Panc1 (cell line): Measurements from ENCODE around the gene ZNF282. TPM values are rescaled to one million over a fixed set of nuclear protein-coding genes. Genes with fewer than 3 reads are reported as not detected.

Source experiments
- ATAC-seq: fragments of 200-7000 bp; cut with Tn5 transposase; 2 replicates; pipeline ENCODE4 v1.9.1; 2020; ENCODE audit warnings: mild to moderate bottlenecking, moderate library complexity
- BruUV-seq: library from RNA; stranded (reverse); fragments of 400-500 nt; replicated peaks from 2 replicates; lab custom pipeline; 2021; lab: Mats Ljungman, UMichigan
- CTCF ChIA-PET: fragments of 300-600 bp; sonication (Branson Sonifier 250); formaldehyde crosslinking; loops from one replicate; lab custom pipeline; 2022; ENCODE audit warnings: antibody characterized with exemption; lab: Charles Lee
- POLR2A ChIA-PET: fragments of 300-600 bp; sonication (Branson Sonifier 250); formaldehyde crosslinking; loops from one replicate; lab custom pipeline; 2022; ENCODE audit warnings: antibody characterized with exemption; lab: Charles Lee
- DNase-seq: peaks from one replicate; pipeline ENCODE4 v3.0.0-alpha.2; 2010; ENCODE audit warnings: low read depth, low spot score
- H3K27ac ChIP-seq: 2 replicates; pipeline ENCODE4 v1.5.1; 2011; ENCODE audit warnings: mild to moderate bottlenecking, low read length, inconsistent platforms
- H3K27me3 ChIP-seq: fragments of 200-500 bp; sonication (Bioruptor generic); 2 replicates; pipeline ENCODE4 v1.6.0; 2014; ENCODE audit warnings: low read length, inconsistent platforms; ENCODE audit not compliant: control insufficient read depth, insufficient read depth
- H3K36me3 ChIP-seq: fragments of 200-500 bp; sonication (Bioruptor generic); 2 replicates; pipeline ENCODE4 v1.5.1; 2014; ENCODE audit warnings: inconsistent platforms, mild to moderate bottlenecking, low read length, moderate library complexity; ENCODE audit not compliant: control insufficient read depth, insufficient read depth
- H3K4me1 ChIP-seq: 2 replicates; pipeline ENCODE4 v1.5.1; 2011; ENCODE audit warnings: inconsistent platforms, mild to moderate bottlenecking, low read length, moderate library complexity; ENCODE audit not compliant: control insufficient read depth, insufficient read depth
- H3K4me3 ChIP-seq, 2 experiments: 2 replicates each; pipeline ENCODE4 v1.5.1; 2011 to 2012; ENCODE audit warnings: low read depth in 2 of 2, low read length in 2 of 2, mild to moderate bottlenecking in 2 of 2, inconsistent platforms in 1 of 2, moderate library complexity in 1 of 2
- H3K9me3 ChIP-seq: fragments of 200-500 bp; sonication (Bioruptor generic); 2 replicates; pipeline ENCODE4 v1.5.1; 2014; ENCODE audit warnings: low read depth, mild to moderate bottlenecking, inconsistent platforms, low read length, moderate library complexity; ENCODE audit not compliant: control insufficient read depth, insufficient read depth
- CTCF ChIP-seq: fragments of 450-650 bp; IDR thresholded peaks from 2 replicates; pipeline ENCODE4 v1.5.1; 2017; ENCODE audit warnings: mild to moderate bottlenecking
- POLR2AphosphoS5 ChIP-seq: IDR thresholded peaks from 2 replicates; pipeline ENCODE4 v1.6.1; 2012; ENCODE audit warnings: mild to moderate bottlenecking, low read depth, low read length, moderate library complexity
- REST ChIP-seq, 2 experiments: IDR thresholded peaks; 2 replicates each; pipeline ENCODE4 v1.6.1; 2011 to 2012; ENCODE audit warnings: low read depth in 2 of 2, control low read depth in 1 of 2, low read length in 1 of 2, mild to moderate bottlenecking in 1 of 2, moderate library complexity in 1 of 2; ENCODE audit not compliant: insufficient read depth in 1 of 2
- SIN3A ChIP-seq: IDR thresholded peaks from 2 replicates; pipeline ENCODE4 v1.6.1; 2012; ENCODE audit warnings: low read depth, mild to moderate bottlenecking, low read length, moderate library complexity, borderline replicate concordance; ENCODE audit not compliant: insufficient read depth
- TCF7L2 ChIP-seq: IDR thresholded peaks from 2 replicates; pipeline ENCODE4 v1.6.1; 2011; ENCODE audit warnings: mild to moderate bottlenecking, low read depth, low read length, inconsistent platforms
- in situ Hi-C: cut with HindIII; loops from 2 replicates; pipeline ENCODE4 v1.10.0; 2016; ENCODE audit warnings: low sequenced_read_pairs, low pct_unique_long_range_greater_than_20kb
- intact Hi-C: fragments of 100-400 bp; cut with micrococcal nuclease; formaldehyde crosslinking; loops from one replicate; pipeline ENCODE4 v1.10.0; 2022; ENCODE audit not compliant: unreplicated experiment
- total RNA-seq: library from RNA; stranded (reverse); gene quantifications from one replicate; pipeline ENCODE4 v1.2.1, GENCODE V29; 2021; ENCODE audit not compliant: unreplicated experiment

Gene ZNF282
- total RNA-seq, 1 experiment from 2014 or later: 31.6 TPM

GRCh38 chr7:149179241-149179640, 16.1 kb upstream of the ZNF282 start:
- intact Hi-C loops (no loop called here), in situ Hi-C loops (no loop called here)
- Histone ChIP-seq H3K36me3 (peaks cover 15% of the 10 kb centered on the region), H3K4me1 (no peaks in the 10 kb centered on the region), H3K27ac (no peak overlapping the region), H3K27me3 (no peaks in the 10 kb centered on the region), H3K9me3 (no peaks in the 10 kb centered on the region), H3K4me3 (no peak overlapping the region)
- no peak for DNase-seq
- no TSS peak for BruUV-seq
- no peak for ATAC-seq
- no peak for TF ChIP-seq CTCF
- POLR2A ChIA-PET: interaction anchor here (0.8 kb wide), 1 partner anchor 110 kb away, joined by 4 read pairs; no protein-coding TSS in a partner anchor
- CTCF ChIA-PET: no interaction called here

DNA sequence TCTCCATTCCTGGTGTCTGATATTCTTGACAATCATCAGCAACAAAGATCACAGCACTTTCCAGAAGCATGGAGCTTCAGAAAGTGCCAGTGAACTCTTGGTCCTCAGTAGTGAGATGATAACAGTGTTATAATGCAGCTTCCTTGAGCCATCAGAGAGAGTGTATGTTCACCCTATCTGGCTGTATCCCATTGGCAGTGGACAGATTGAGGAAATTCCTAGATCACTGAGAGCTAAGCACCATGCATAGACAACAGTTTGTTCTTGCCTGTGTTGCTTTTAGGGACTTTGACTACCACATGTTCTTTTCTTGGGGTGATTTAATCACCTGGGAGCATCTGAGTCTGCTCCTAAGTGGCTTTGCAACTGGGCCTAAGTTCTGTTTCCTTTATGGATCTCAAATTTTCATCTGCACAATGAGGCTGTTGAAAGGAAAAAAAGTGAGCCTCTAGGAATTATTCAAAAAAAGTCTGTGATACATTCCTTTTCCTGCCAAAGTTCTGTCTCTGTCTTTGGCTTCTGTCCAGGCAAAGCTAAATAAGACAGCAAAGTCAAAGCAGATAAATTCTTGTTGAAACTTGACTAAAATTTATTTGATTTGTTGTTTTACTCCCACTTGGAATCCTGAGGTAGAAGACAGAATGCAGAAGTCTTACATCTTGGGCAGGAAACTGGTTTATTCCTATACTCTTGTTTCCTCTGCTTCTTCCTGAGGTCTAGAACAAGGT, 14.5 kb upstream of the ZNF282 start:
- DNase-seq: no peak
- H3K36me3 ChIP-seq: peaks cover 13% of the 10 kb centered on the region
- ATAC-seq: no peak
- TF ChIP-seq SIN3A (no peak), TCF7L2 (no peak), CTCF (no peak), REST (IDR thresholded peaks at IDR 0.05; ENCODE audit: insufficient read depth in 1 of 2, low read depth in 2 of 2, low read length in 1 of 2) (no peak), POLR2AphosphoS5 (no peak)
- H3K4me1 ChIP-seq: no peaks in the 10 kb centered on the region
- BruUV-seq: TSS peak; percentile 47
- H3K9me3 ChIP-seq: no peaks in the 10 kb centered on the region
- no peaks in the 10 kb centered on the region for H3K27me3 ChIP-seq
- no peak overlapping the region for H3K4me3 ChIP-seq
- ChIA-PET POLR2A (interaction anchor here (0.5 kb wide), 1 partner anchor 90 kb away, joined by 3 read pairs; no protein-coding TSS in a partner anchor), CTCF (no interaction called here)
- in situ Hi-C loops (no loop called here), intact Hi-C loops (no loop called here)
- H3K27ac ChIP-seq: no peak overlapping the region
